GM12878 (cell line): ENCODE measurements around the gene ACSL3. TPM values are rescaled to one million over a fixed set of nuclear protein-coding genes. Genes with fewer than 3 reads are reported as not detected.

Source experiments
- ATAC-seq: fragments of 200-7000 bp; cut with Tn5 transposase; 3 replicates; pipeline ENCODE4 v1.9.1; 2020; ENCODE audit warnings: mild to moderate bottlenecking, moderate library complexity
- BruUV-seq: library from RNA; stranded (reverse); fragments of 400-500 nt; replicated peaks from 2 replicates; lab custom pipeline; 2021; lab: Mats Ljungman, UMichigan
- CTCF ChIA-PET: fragments of 300-600 bp; sonication (Branson Sonifier 250); formaldehyde crosslinking; extraction: SDS; loops from one replicate; lab custom pipeline; 2021; ENCODE audit warnings: inconsistent platforms; lab: Yijun Ruan, JAX
- POLR2A ChIA-PET: fragments of 350-600 bp; formaldehyde crosslinking; extraction: SDS; loops from one replicate; lab custom pipeline; 2021; ENCODE audit warnings: inconsistent platforms; lab: Charles Lee
- RAD21 ChIA-PET: fragments of 300-600 bp; sonication (Branson Sonifier 250); formaldehyde crosslinking; loops from one replicate; lab custom pipeline; 2023; ENCODE audit warnings: antibody characterized with exemption; ENCODE audit not compliant: unreplicated experiment; lab: Charles Lee
- SMC1A ChIA-PET: fragments of 300-600 bp; sonication (Branson Sonifier 250); formaldehyde crosslinking; loops from one replicate; lab custom pipeline; 2023; ENCODE audit not compliant: unreplicated experiment, uncharacterized antibody; lab: Charles Lee
- DNase-seq: peaks from one replicate; pipeline ENCODE4 v3.0.0-alpha.2; 2011; ENCODE audit warnings: low read depth, low spot score
- FAIRE-seq: peaks from 3 replicates; lab custom pipeline; 2011; peaks lifted over from hg19 to GRCh38; lab: Jason Lieb, UNC
- H2AFZ ChIP-seq: 2 replicates; pipeline ENCODE4 v1.6.0; 2011; ENCODE audit warnings: low read depth, low read length, control low read depth; ENCODE audit not compliant: control insufficient read depth
- H3K27ac ChIP-seq: 2 replicates; pipeline ENCODE4 v1.5.1; 2011; ENCODE audit warnings: control low read depth; ENCODE audit not compliant: control insufficient read depth, insufficient read depth
- H3K27me3 ChIP-seq, 2 experiments: replicated peaks in 1 of 2; 2 replicates each; pipeline versions ENCODE4 v1.6.0 to v1.6.1; 2011; ENCODE audit warnings: low read length in 1 of 2; ENCODE audit not compliant: control insufficient read depth in 2 of 2, insufficient read depth in 2 of 2
- H3K36me3 ChIP-seq, 2 experiments: 2 replicates each; pipeline ENCODE4 v1.5.1; 2011; ENCODE audit warnings: low read length in 1 of 2; ENCODE audit not compliant: control insufficient read depth in 2 of 2, insufficient read depth in 2 of 2
- H3K4me1 ChIP-seq: 2 replicates; pipeline ENCODE4 v1.6.1; 2011; ENCODE audit warnings: mild to moderate bottlenecking, low read length, moderate library complexity, mixed read lengths; ENCODE audit not compliant: control insufficient read depth, insufficient read depth
- H3K4me2 ChIP-seq: 2 replicates; pipeline ENCODE4 v1.6.0; 2011; ENCODE audit warnings: control low read depth; ENCODE audit not compliant: control insufficient read depth, insufficient read depth
- H3K4me3 ChIP-seq: fragments of 200-600 bp; sonication (generic); 2 replicates; pipeline ENCODE4 v1.5.1; 2016
- H3K79me2 ChIP-seq: 2 replicates; pipeline ENCODE4 v1.6.0; 2011; ENCODE audit warnings: low read length; ENCODE audit not compliant: control insufficient read depth, insufficient read depth
- H3K9ac ChIP-seq: 2 replicates; pipeline ENCODE4 v1.8.0; 2011; ENCODE audit warnings: low read length, control low read depth, mixed read lengths; ENCODE audit not compliant: control insufficient read depth, insufficient read depth
- H3K9me3 ChIP-seq: replicated peaks from 3 replicates; pipeline ENCODE4 v1.5.1; 2011; ENCODE audit warnings: mild to moderate bottlenecking, low read length; ENCODE audit not compliant: control insufficient read depth, insufficient read depth
- H4K20me1 ChIP-seq: 2 replicates; pipeline ENCODE4 v1.6.0; 2011; ENCODE audit not compliant: control insufficient read depth, insufficient read depth
- ASH2L ChIP-seq: fragments of 300-600, 200-600 bp; sonication (generic); IDR thresholded peaks from 2 replicates; pipeline ENCODE4 v1.6.1; 2017; ENCODE audit warnings: low read depth, mild to moderate bottlenecking, borderline replicate concordance
- E4F1 ChIP-seq: fragments of 450-650 bp; IDR thresholded peaks from 2 replicates; pipeline ENCODE4 v1.6.1; 2018; ENCODE audit warnings: borderline replicate concordance, mild to moderate bottlenecking; ENCODE audit not compliant: partially characterized antibody
- HCFC1 ChIP-seq: fragments of 150-350 bp; IDR thresholded peaks from 2 replicates; pipeline ENCODE4 v1.6.1; 2014; ENCODE audit warnings: low read length
- IRF3 ChIP-seq: fragments of 450-650 bp; IDR thresholded peaks from 2 replicates; pipeline ENCODE4 v1.6.1; 2014; ENCODE audit warnings: mild to moderate bottlenecking
- IRF4 ChIP-seq: IDR thresholded peaks from 2 replicates; pipeline ENCODE4 v1.6.1; 2011; ENCODE audit warnings: low read depth, low read length
- KLF5 ChIP-seq: fragments of 450-650 bp; IDR thresholded peaks from 2 replicates; pipeline ENCODE4 v1.6.1; 2014; ENCODE audit warnings: mild to moderate bottlenecking; ENCODE audit not compliant: partially characterized antibody
- MEF2A ChIP-seq: IDR thresholded peaks from 2 replicates; pipeline ENCODE4 v1.6.1; 2011; ENCODE audit warnings: low read depth, mild to moderate bottlenecking, low read length, moderate library complexity; ENCODE audit not compliant: insufficient read depth
- SPI1 ChIP-seq: IDR thresholded peaks from 2 replicates; pipeline ENCODE4 v1.6.1; 2011; ENCODE audit warnings: low read depth, mild to moderate bottlenecking, low read length, moderate library complexity, borderline replicate concordance; ENCODE audit not compliant: insufficient read depth
- TAF1 ChIP-seq: IDR thresholded peaks from 2 replicates; pipeline ENCODE4 v1.6.1; 2011; ENCODE audit warnings: mild to moderate bottlenecking, low read depth, low read length, borderline replicate concordance
- YY1 ChIP-seq: IDR thresholded peaks from 2 replicates; pipeline ENCODE4 v1.6.1; 2011; ENCODE audit warnings: low read depth, mild to moderate bottlenecking, low read length
- ZBTB40 ChIP-seq: fragments of 450-650 bp; IDR thresholded peaks from 2 replicates; pipeline ENCODE4 v1.6.1; 2016; ENCODE audit warnings: mild to moderate bottlenecking, moderate library complexity, borderline replicate concordance
- ZNF687 ChIP-seq: fragments of 450-650 bp; IDR thresholded peaks from 2 replicates; pipeline ENCODE4 v1.6.1; 2017; ENCODE audit warnings: mild to moderate bottlenecking, moderate library complexity
- WGBS: methylation state at CpG from one replicate; pipeline ENCODE4 v1.1.6; 2016; ENCODE audit warnings: low lambda C conversion rate; ENCODE audit not compliant: insufficient replicate concordance, insufficient coverage; ENCODE audit errors: missing lambda C conversion rate; 5-methylcytosine and 5-hydroxymethylcytosine counted together
- in situ Hi-C: fragments of 300-500 bp; cut with MboI; formaldehyde crosslinking; loops from 9 replicates; pipeline ENCODE4 v1.14.3; 2018; ENCODE audit warnings: mixed read lengths
- intact Hi-C: fragments of 100-400 bp; cut with micrococcal nuclease; formaldehyde crosslinking; loops from one replicate; pipeline ENCODE4 v1.14.2; 2022; ENCODE audit not compliant: unreplicated experiment
- polyA plus RNA-seq, 11 experiments: library from polyadenylated mRNA; depleted of rRNA in 4 of 11; unstranded in 6 of 11; stranded (reverse) in 5 of 11; fragments of >200 nt; fragmentation: Nextera tagmentation in 4 of 11; fragmentation: Illumina TruSeq in 1 of 11; extraction: Ambion mirVana in 4 of 11; extraction: Trizol in 1 of 11; gene quantifications; 1 replicate in 1 of 11; 2 replicates in 10 of 11; pipeline versions ENCODE4 v1.2.1 to v1.2.3, GENCODE V29; 2011 to 2016; ENCODE audit warnings: inconsistent platforms in 2 of 11, missing spikeins in 2 of 11, low read depth in 1 of 11
- total RNA-seq, 4 experiments: library from RNA; depleted of rRNA in 3 of 4; stranded (reverse); fragments of >200 nt in 3 of 4; fragmentation: Illumina TruSeq in 1 of 4; extraction: Trizol in 1 of 4; gene quantifications; 2 replicates each; pipeline versions ENCODE4 v1.2.1 to v1.2.3, GENCODE V29; 2013 to 2021

The ACSL3 gene
- total and polyA plus RNA-seq, 10 of the 15 experiments (the other 5 are each of a cell fraction or from before 2014, with no cell fraction given), result 15.6 to 83.9 (median 56.7) TPM

GRCh38 chr2:222933458-222933857 lies 72.6 kb downstream of the ACSL3 start:
- peaks cover 0 to 20% of the 10 kb centered on the region in 2 experiments; a peak in 3 of 4 replicates for H3K36me3 ChIP-seq
- no peak for ATAC-seq
- peaks cover 4% of the 10 kb centered on the region for H3K9me3 ChIP-seq
- H3K79me2 ChIP-seq, result no peaks in the 10 kb centered on the region
- intact Hi-C loops (no loop called here), in situ Hi-C loops (no loop called here)
- RAD21 ChIA-PET, result interaction anchor here (0.5 kb wide), 1 partner anchor 11 kb away, joined by 4 read pairs; no protein-coding TSS in a partner anchor
- no peak overlapping the region for H3K9ac ChIP-seq
- H3K27me3 ChIP-seq, result no peaks in the 10 kb centered on the region
- H4K20me1 ChIP-seq, result no peaks in the 10 kb centered on the region
- BruUV-seq, result no TSS peak
- H3K4me2 ChIP-seq, result no peak overlapping the region
- no peak overlapping the region for H3K27ac ChIP-seq
- no peak for FAIRE-seq
- no peak overlapping the region for H2AFZ ChIP-seq
- SMC1A ChIA-PET, result interaction anchor here (1.0 kb wide), 2 partner anchors 23 kb away, joined by 3 read pairs; no protein-coding TSS in a partner anchor
- WGBS, result 96% methylated on average over 3 of the region's 3 CpGs
- H3K4me3 ChIP-seq, result no peak overlapping the region
- no peaks in the 10 kb centered on the region for H3K4me1 ChIP-seq
- CTCF ChIA-PET, result no interaction called here
- no peak for DNase-seq
- POLR2A ChIA-PET, result interaction anchor here (0.8 kb wide), 1 partner anchor 11 kb away, joined by 3 read pairs; no protein-coding TSS in a partner anchor
- TF ChIP-seq IRF4, result no peak
- no peak for TF ChIP-seq IRF3
- no peak for TF ChIP-seq ASH2L
- no peak for TF ChIP-seq YY1
- TF ChIP-seq TAF1, result no peak
- TF ChIP-seq ZNF687, result no peak
- no peak for TF ChIP-seq E4F1
- TF ChIP-seq ZBTB40, result no peak
- TF ChIP-seq HCFC1, result no peak
- no peak for TF ChIP-seq SPI1
- TF ChIP-seq KLF5, result no peak
- TF ChIP-seq MEF2A, result no peak
